ENCODE data around the gene PKN3.

GRCh38 chr9:128653908-128654307, 48.4 kb upstream of the PKN3 start:
- TF ChIP-seq CTCF (conservative IDR thresholded peaks at IDR 0.05; ENCODE audit: low read length) (no peak), EZH2phosphoT487 (IDR thresholded peaks at IDR 0.05; ENCODE audit: borderline replicate concordance) (no peak)
